Amniotic stem cell (primary cell): ENCODE data around the gene RNF227.
"Not testable (repeated sequence)": the region's sequence is repeated elsewhere in the genome, so short reads cannot be mapped to it uniquely, and the experiment has no call there.

ENCODE experiments used
- DNase-seq: peaks from one replicate; lab custom pipeline; 2025; lab: John Stamatoyannopoulos, UW

The RNF227 gene

DNA sequence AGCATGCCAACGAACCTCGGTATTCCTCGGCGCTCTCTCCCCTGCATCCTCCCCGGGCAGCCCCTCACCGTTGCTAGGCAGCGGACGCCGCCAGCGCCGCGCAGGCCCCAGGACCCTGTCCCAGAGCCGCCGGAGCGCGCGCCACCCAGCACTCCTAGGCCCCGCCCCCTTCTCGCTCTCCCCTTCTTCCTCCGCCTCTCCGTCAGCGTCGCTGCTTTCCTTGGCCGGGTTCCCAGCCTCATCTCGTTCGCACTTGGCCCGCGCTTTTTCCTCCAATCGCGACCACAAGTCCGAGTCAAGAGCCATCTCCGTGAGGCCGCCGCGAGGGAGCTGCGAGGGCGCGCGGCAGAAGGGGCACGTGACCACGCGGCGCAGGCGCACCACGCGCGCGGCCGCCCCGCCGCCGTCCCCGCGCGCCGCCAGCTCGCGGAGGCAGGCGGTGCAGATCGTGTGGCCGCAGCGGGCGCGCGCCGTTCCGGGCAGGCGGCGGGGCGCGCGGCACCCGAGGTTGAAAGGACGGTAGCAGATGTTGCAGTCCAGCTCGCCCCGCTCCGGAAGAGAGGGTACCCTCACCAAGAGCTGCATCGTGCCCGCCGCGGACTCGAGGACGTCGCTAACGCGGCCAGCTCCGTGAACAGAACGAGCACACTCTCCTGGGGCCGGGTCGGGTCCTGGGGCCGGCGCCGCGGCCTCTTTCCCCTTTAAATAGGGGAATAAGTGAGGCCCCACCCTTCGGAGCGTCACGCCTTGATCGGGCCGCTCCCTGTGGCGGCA is at the start of gene RNF227:
RNF227 (minus strand) TSS at position 679 of the 774 bp plus-strand sequence; CDS start at position 585, 94 bp downstream.
- DNase-seq, result peak; percentile 92

DNA sequence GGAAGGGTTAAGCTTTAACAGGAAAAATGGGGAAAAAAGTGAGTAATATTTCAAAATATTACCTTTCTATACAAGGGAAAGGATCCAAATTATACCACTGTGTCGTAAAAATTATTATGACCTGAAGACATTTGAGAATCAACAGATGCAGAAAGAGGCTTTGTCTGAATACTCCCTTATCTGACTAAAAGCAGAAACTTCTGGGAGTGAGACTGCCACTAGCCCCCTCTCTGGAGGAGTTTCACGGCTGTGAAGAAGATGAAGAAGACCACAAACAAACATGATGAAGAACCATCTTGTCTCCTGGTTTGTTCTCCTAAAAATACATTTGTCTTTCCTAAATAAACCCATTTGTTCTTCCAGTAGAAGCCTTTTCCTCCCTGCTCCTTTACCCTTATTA is 45.3 kb upstream of the RNF227 start:
- no peak for DNase-seq

DNA sequence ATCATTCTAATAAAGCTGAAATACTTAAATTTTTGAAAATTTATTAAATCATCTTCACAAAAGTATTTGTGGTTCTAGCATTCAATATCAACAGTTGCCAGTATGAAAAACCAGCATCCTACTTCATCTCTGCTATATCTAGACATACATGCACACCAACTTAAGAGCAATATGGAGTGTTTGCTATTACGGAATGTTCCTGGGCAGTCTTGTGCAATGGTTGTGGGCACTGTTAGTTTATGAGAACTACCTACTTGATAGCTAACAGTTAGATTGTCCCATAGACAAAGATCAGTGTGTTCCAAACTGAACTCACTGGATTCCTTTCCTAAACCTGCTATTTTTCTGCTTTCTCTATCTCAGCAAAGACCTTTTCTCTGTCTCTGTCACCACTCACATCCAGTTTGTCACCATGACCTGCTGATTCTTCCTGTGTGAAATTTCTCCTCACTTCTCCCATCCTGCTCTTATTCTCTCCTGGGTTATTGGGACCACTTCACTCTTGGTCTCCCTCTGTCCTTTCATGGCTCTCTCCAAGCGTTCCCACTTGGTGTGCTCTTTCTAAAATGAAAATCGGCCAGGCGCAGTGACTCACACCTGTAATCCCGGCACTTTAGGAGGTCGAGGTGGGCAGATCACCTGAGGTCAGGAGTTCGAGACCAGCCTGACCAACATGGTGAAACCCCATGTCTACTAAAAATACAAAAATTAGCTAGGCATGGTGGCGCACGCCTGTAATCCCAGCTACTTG is 43.6 kb upstream of the RNF227 start:
- no peak for DNase-seq

DNA sequence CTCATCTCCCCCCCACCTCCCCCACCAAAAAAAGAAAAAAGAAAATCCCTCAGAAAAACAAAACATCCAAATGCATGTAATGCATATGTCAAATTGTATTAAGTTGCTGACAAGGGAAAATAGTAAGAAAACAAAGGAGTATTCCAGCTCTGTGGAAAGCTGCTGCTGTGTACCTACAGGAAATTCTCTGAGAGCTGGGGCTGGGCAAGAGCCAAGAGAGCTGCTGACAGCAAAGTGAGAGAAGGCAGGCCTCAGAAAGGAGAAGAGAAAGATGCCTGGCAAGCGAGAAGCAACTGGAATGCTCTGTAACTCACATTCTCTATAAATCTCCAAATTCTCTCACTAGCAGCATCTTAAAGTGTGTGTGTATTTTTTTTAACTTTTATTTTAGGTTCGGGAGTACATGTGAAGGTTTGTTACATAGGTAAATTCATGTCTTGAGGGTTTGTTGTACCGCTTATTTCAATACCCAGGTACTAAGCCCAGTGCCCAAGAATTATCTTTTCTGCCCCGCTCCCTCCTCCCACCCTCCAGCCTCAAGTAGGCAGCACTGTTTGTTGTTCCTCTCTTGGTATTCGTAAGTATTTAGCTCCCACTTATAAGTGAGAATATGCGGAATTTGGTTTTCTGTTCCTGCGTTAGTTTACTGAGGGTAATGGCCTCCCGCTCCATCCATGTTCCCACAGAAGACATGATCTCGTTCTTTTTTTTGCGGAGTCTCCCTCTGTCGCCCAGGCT is 40.3 kb upstream of the RNF227 start:
- DNase-seq, result no peak

DNA sequence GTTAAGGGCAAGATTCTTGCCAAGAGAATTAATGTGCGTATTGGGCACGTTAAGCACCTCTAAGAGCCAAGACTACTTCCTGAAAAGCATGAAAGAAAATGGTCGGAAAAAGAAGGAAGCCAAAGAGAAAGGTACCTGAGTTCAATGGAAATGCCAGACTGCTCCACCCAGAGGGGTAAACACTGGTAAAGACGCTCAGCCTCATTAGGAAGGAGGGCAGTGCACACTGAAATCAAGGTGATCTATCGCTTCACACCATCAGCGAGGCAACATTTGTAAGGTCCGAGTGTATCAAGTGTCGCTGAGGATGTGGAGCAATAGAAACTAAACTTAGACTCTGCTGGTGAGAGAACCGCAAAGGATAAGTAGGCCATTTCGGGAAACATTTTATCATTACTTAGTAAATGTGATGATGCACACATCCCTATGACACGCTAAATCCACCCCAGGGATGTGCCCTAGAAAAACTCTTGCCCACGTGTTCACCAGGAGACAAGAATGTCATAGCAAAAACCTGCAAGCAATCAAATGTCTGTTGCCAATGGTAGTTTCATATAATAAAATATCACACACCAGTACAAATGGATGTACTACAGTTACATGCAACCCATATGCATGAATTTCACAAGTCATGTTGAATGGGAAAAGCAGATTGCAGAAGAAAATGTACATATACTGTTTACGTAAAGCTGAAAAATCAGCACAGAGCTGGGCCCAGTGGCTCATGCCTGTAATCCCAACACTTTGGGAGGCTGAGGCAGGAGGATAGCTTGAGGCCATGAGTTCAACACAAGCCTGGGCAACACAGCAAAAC is 39.5 kb upstream of the RNF227 start:
- DNase-seq, result no peak

DNA sequence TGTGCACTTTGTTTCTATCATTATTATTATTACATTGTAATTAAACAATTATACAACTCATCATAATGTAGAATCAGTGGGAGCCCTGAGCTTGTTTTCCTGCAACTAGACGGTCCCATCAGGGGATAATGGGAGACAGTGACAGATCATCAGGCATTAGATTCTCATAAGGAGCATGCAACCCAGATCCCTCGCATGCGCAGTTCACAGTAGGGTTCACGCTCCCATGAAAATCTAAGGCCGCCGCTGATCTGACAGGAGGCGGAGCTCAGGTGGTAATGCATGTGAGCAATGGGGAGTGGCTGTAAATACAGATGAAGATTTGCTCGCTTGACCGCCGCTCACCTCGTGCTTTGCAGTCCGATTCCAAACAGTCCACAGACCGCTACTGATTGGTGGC is 37.2 kb upstream of the RNF227 start:
- DNase-seq, result not testable (repeated sequence)

DNA sequence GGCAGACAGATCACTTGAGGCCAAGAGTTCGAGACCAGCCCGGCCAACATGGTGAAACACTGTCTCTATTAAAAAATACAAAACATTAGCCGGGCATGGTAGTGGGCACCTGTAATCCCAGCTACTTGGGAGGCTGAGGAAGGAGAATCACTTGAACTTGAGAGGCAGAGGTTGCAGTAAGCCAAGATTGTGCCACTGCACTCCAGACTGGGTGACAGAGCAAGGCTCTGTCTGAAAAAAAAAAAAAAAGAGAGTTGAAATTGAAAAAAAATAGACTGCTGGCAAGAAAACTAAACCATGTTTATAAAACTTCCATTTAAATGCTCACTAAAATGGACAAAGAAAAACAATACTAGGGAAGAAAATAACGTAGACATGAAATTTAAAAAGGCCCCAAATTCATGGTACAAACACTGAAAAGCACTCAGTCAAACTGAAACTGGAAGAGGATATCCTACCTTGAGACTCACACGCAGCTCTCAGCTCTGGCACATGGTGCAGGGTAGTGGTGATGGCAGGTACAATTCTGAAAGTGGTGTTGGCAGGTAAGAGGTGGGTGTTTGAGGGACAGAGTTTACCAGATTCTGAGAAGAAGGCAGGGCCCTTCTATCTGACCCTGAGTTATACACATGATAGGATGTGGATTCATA is 35.2 kb upstream of the RNF227 start:
- DNase-seq, result no peak

DNA sequence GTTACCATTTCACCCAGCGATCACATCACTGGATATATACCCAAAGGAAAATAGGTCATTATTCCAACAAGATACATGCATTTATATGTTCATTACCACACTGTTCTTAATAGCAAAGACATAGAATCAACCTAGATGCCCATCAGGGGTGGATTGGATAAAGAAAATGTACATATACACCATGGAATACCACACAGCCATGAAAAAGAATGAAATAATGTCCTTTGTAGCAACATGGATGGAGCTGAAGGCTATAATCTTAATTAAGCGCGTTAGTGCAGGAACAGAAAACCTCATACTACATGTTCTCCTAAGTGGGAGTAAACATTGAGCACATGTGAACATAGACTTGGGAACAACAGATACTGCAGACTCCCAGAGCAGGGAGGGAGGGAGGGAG is 34.5 kb upstream of the RNF227 start:
- no peak for DNase-seq

DNA sequence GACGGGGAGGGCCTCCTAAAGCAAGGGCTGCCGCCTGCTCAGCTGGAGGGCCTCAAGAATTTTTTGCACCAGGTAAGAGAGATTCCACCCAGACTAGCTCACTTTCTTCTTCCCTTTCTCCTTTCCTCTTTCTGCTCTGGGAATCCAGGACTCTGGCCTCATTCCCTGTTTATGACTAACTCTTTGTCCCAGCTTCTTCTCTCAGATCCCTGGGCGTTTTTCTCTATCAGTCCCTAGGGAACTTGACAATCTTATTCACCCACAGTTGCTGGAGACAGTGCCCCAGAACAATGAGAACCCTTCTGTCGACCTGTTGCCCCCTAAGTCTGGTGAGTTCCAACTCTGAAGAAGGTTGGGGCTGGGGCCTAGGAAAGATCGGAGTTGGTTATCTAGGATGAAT is 31.6 kb upstream of the RNF227 start:
- DNase-seq, result no peak

DNA sequence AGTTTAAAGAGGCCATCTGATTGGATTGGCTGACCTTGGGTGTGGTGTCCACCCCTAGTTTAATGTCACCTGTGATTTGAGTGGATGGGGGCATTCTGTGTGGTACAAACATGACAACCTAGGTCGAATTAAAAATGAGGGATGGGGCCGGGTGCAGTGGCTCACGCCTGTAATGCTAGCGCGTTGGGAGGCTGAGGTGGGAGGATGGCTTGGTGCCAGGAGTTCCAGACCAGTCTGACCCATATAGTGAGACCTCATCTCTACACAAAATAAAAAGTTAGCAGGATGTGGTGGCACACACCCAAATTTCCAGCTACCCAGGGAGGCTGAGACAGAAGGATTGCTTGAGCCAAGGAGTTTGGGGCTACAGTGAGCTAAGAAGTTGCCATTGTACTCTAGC is 30.4 kb upstream of the RNF227 start:
- no peak for DNase-seq

DNA sequence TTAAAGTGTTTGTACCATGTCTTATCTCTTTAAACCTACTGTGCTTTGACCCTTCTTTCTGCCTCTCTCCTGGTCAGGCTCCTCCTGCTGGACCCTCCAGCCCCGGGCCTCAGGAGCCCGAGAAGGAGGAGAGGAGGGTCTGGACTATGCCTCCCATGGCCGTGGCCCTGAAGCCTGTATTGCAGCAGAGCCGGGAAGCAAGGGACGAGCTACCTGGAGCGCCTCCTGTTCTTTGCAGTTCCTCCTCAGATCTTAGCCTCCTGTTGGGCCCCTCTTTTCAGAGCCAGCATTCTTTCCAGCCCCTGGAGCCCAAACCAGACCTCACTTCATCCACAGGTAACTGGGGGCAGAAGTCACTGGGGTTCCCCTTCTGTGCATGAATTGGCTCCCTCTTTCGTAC is 29.6 kb upstream of the RNF227 start:
- DNase-seq, result no peak

DNA sequence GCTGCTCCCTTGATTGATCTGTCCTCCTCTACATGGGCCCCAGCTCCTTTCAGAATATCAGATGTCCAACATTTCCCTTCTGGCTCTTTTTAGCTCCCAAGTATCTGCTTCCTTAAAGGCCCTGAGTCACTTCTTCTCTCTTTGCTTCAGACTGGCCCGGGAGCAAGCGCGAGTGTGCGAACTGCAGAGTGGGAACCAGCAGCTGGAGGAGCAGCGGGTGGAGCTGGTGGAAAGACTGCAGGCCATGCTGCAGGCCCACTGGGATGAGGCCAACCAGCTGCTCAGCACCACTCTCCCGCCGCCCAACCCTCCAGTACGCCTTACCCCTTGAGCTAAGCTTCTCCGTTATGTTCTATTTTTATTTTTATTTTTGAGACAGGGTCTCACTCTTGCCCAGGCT is 28.2 kb upstream of the RNF227 start:
- no peak for DNase-seq

DNA sequence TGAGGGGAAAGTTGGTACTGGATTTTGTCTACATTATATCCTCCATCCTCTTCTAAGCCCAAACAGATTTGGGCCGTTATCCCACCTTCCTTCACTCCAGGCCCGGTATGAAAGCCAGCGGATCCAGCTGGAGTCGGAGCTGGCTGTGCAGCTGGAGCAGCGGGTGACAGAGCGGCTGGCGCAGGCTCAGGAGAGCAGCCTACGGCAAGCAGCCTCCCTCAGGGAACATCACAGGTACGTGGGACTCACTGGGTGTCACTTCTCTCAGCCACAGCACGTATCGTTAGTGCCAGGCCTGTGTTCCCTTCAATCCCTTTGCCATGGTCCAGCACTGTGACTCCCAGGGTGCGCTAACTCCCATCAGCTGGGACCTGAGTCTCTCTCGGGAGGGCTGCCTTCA is 27.2 kb upstream of the RNF227 start:
- no peak for DNase-seq

DNA sequence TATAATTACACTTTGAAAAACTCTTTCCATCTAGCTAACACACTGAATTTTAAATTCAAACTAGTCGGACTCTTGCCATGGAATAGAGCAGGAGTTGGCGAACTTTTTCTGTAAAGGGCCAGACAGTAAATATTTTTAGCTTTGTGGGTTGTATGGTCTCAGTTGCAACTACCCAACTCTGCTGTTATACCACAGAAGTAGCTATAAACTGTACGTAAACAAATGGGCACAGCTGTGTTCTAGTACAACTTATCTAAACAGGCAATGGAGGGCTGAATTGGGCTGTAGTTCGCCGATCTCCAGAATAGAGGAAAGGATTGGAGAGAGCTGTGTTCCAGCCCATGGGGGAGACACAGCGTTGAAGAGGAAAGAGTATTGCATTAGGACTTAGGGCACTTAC is 24.7 kb upstream of the RNF227 start:
- DNase-seq, result no peak

DNA sequence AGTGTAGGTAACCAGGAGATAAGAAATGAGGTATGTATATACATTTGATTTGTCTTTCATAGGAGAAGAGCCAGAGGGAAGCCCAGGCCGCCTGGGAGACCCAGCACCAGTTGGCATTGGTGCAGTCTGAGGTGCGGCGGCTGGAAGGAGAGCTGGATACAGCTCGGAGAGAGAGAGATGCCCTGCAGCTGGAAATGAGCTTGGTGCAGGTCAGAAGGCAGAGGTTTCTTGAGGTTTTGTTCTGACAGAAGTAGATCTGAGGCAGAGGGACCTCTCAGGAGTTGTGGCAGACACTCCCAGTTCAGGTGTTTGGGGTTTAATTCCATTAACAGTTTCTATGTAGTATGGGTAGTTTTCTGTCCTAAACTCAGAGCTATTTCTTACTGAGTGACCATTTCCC is 23.9 kb upstream of the RNF227 start:
- no peak for DNase-seq

DNA sequence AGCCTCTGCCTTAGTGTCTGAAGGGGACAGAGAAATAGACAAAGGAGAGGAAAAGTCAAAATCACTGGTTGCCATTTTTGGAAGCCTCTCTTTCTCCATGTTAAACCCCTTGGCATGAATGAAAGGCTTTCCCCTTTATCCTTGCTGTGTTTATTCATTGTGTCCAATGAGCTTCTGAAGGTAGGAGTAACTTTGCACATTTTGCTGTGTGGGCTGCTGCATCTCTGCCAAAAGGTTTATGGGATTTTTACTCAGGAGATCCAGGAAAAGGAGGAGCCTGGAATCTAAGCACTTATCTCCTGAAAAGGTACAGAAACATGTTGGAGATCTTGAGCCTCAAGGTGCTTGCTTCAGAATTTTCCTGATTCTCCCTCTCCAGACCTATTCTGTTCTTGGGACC is 19.8 kb upstream of the RNF227 start:
- DNase-seq, result no peak

DNA sequence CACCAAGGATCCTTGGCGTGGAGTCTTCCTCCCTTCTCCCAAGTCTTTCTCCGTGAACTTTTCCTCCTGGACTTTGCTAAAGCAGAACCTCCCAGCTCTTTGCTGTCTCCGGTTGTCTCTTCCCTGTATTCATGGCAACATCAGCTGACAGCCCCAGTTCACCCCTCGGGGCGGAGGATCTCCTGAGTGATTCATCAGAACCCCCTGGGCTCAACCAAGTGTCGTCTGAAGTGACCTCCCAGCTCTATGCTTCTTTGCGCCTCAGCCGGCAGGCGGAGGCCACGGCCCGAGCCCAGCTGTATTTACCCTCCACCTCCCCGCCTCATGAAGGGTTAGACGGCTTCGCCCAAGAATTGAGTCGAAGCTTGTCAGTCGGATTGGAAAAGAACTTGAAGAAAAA is 16.9 kb upstream of the RNF227 start:
- DNase-seq, result no peak

DNA sequence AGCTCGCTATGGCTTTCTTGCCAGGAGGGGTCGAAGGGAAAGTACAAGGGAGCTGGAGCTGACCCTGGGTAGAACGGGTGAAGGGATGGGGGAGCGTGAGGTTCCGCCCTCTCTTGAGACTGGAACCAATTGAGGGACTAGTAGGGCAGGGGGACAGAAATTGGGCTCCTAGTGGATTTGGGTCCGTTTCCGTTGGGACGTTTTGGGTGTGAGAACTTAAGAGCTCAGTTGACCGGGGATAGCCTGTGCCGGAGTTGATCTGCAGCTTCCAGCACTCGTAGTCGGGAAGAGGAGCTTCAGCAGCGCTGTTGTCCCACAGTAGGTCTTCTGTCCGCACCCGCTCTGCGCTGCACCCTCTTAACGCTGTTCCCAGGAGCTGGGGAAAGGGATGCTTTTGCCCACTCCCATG is 16.4 kb upstream of the RNF227 start:
- DNase-seq, result no peak

DNA sequence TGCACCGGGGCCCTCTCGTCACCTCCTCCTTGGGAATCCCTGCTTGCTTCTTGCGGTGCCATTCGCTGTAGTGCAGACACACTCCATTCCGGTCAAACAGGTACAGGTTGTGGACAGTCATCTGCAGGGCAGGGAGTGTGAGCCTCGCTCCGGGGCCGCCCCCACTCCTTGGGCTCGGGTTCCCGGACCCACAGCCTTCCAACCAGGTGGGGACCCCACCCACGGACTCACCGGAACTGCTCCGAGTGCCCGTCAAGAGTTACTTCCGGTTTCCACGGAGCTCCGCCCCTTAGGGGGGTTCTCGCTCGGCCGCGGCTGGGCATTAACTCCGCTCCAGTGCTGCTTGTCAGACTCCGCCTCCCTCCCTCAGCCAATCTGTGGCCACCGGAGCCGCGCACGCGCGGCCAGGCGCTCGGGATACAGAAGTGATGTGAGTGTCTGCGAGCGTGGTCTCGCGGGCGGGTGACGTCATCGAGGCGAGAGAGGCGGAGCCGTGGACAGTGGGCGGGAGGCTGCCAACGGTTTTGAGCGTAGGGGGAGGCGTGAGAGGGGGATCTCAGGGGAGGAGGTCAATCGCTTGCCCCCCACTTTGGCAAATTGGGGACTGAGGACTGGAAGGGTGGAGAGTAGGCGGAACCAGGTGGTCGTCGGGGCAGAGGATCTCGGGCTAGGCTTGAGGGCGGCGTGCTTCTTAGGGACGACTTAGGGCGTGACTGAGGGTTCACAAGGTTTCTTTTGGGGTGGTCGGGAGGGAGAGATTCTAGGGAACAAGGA is 15.8 kb upstream of the RNF227 start, which contains the start of the genes CNTROB and TRAPPC1:
CNTROB (plus strand) TSS at position 498 of the 774 bp plus-strand sequence. CDS start 874 bp downstream, outside the sequence.
TRAPPC1 (minus strand) TSS at position 238 of the 774 bp plus-strand sequence; CDS start at position 121, 117 bp downstream.
- DNase-seq, result peak; percentile 97
